NT2/D1 (cell line): ENCODE data around the gene PRKCSH.

Source experiments
- DNase-seq: peaks from one replicate; pipeline ENCODE4 v3.0.0-alpha.2; 2011; ENCODE audit warnings: low read depth, low spot score
- H3K27me3 ChIP-seq: 2 replicates; pipeline ENCODE4 v1.6.0; 2011; ENCODE audit warnings: mild to moderate bottlenecking; ENCODE audit not compliant: insufficient read length, insufficient read depth
- H3K36me3 ChIP-seq: 2 replicates; pipeline ENCODE4 v1.6.1; 2011; ENCODE audit warnings: mild to moderate bottlenecking, low read length, mixed read lengths; ENCODE audit not compliant: insufficient read depth, insufficient read length
- H3K4me1 ChIP-seq: 2 replicates; pipeline ENCODE4 v1.5.1; 2011; ENCODE audit not compliant: insufficient read depth, insufficient read length
- H3K4me3 ChIP-seq: 2 replicates; pipeline ENCODE4 v1.5.1; 2011; ENCODE audit warnings: low read depth; ENCODE audit not compliant: insufficient read length
- H3K9ac ChIP-seq: 2 replicates; pipeline ENCODE4 v1.6.0; 2011; ENCODE audit warnings: low read depth; ENCODE audit not compliant: insufficient read length
- H3K9me3 ChIP-seq: 2 replicates; pipeline ENCODE4 v1.5.1; 2011; ENCODE audit warnings: mild to moderate bottlenecking, low read length; ENCODE audit not compliant: insufficient read depth
- SUZ12 ChIP-seq: IDR thresholded peaks from 2 replicates; pipeline ENCODE4 v1.6.1; 2011; ENCODE audit not compliant: insufficient read length, insufficient read depth; ENCODE audit errors: extremely low read depth
- YY1 ChIP-seq: IDR thresholded peaks from 2 replicates; pipeline ENCODE4 v1.6.1; 2011; ENCODE audit not compliant: insufficient read length, insufficient read depth
- ZNF274 ChIP-seq: IDR thresholded peaks from 2 replicates; pipeline ENCODE4 v1.6.1; 2011; ENCODE audit warnings: mild to moderate bottlenecking, low read depth, low read length

Gene PRKCSH

GRCh38 chr19:11448410-11448809, 13.0 kb downstream of the PRKCSH start:
- no peak for DNase-seq
- peaks cover 74% of the 10 kb centered on the region for H3K36me3 ChIP-seq
- H3K4me1 ChIP-seq = peaks cover 19% of the 10 kb centered on the region
- TF ChIP-seq SUZ12 (no peak), YY1 (no peak), ZNF274 (no peak)
- H3K9me3 ChIP-seq = no peaks in the 10 kb centered on the region
- H3K4me3 ChIP-seq = no peak overlapping the region
- H3K9ac ChIP-seq = peak overlapping the region; percentile 42
- H3K27me3 ChIP-seq = no peaks in the 10 kb centered on the region

DNA sequence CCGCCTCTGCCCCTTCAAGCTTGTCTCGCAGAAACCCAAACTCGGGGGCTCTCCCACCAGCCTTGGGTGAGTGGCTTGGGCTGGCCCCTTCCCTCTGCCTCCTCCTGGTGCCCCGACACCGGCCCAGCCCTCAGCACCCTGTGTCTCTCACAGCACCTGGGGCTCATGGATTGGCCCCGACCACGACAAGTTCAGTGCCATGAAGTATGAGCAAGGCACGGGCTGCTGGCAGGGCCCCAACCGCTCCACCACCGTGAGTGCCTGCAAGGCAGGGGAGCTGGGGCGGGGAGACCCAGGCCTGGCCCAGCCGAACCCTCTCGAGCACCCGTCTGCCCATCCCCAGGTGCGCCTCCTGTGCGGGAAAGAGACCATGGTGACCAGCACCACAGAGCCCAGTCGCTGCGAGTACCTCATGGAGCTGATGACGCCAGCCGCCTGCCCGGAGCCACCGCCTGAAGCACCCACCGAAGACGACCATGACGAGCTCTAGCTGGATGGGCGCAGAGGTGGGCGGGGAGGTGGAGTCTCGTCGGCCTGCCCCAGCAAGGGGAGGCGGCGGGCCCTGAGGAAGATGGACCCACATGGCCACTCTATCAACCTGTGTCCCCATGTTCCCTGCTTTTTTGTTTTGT, 13.6 kb downstream of the PRKCSH start:
- TF ChIP-seq ZNF274 (no peak), YY1 (no peak), SUZ12 (no peak)
- no peaks in the 10 kb centered on the region for H3K9me3 ChIP-seq
- peaks cover 20% of the 10 kb centered on the region for H3K4me1 ChIP-seq
- no peak overlapping the region for H3K9ac ChIP-seq
- peaks cover 68% of the 10 kb centered on the region for H3K36me3 ChIP-seq
- DNase-seq = no peak
- H3K4me3 ChIP-seq = no peak overlapping the region
- H3K27me3 ChIP-seq = no peaks in the 10 kb centered on the region

DNA sequence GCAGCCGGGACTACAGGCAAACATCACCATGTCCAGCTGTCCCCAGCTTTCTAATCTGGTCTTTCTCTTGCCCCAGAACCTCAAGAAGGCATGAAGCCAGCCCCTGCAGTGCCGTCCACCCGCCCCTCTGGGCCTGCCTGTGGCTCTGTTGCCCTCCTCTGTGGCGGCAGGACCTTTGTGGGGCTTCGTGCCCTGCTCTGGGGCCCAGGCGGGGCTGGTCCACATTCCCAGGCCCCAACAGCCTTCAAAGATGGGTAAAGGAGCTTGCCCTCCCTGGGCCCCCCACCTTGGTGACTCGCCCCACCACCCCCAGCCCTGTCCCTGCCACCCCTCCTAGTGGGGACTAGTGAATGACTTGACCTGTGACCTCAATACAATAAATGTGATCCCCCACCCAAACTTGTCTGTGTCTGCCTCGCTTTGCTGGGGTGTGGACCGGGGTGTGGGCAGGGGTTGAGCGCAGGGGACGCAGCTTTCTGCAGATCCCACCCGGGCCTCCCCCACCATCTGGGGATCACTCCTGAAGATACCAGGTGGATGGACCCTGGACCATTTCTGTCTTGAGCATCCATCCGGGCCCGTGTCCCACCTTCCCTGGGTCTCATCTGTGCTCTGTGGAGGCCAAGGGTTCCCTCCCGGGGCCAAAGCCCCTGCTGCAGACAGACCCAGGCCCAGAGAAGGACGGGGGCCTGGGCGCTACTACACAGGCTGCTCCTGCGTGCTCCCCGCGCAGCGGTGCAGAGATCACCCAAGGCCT, 15.3 kb downstream of the PRKCSH start:
- TF ChIP-seq SUZ12 (no peak), ZNF274 (no peak), YY1 (no peak)
- Histone ChIP-seq H3K9me3 (no peaks in the 10 kb centered on the region), H3K27me3 (no peaks in the 10 kb centered on the region)

DNA sequence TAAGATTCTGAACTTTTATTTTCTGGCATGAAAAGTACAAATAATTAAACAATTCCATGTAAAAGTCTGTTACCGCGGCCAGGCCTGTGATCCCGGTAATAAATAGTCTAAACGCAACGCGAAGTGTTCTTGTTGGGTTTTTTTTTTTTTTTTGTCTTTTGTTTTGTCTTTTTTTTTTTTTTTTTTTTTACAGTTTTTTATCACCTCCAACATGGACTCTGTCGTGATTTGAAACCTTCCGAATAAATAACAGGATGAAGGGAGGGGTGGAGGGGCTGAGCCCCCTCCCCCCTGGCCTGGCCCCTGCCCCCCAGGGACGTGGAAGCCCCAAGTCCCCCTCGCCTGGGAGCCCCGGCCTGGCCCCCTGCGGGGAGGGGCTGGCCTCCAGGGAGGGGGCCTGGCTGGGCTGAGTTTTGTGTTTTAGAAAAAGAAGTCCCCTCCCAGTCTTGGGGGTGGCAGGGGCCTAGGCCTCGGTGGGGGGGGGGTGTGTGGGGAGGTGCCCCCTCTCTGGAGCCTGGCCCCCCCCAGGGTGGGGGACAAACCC, 16.0 kb downstream of the PRKCSH start:
- H3K36me3 ChIP-seq = peaks cover 45% of the 10 kb centered on the region
- no peak overlapping the region for H3K4me3 ChIP-seq
- H3K9me3 ChIP-seq = no peaks in the 10 kb centered on the region
- DNase-seq = no peak
- H3K4me1 ChIP-seq = peaks cover 16% of the 10 kb centered on the region
- H3K27me3 ChIP-seq = no peaks in the 10 kb centered on the region
- H3K9ac ChIP-seq = no peak overlapping the region
- TF ChIP-seq ZNF274 (no peak), SUZ12 (no peak), YY1 (no peak)

More for the DNA sequence above, 15.3 kb downstream of the PRKCSH start:
- no peak for DNase-seq
- Histone ChIP-seq H3K36me3 (peaks cover 51% of the 10 kb centered on the region), H3K4me1 (peaks cover 20% of the 10 kb centered on the region), H3K9ac (no peak overlapping the region), H3K4me3 (no peak overlapping the region)

DNA sequence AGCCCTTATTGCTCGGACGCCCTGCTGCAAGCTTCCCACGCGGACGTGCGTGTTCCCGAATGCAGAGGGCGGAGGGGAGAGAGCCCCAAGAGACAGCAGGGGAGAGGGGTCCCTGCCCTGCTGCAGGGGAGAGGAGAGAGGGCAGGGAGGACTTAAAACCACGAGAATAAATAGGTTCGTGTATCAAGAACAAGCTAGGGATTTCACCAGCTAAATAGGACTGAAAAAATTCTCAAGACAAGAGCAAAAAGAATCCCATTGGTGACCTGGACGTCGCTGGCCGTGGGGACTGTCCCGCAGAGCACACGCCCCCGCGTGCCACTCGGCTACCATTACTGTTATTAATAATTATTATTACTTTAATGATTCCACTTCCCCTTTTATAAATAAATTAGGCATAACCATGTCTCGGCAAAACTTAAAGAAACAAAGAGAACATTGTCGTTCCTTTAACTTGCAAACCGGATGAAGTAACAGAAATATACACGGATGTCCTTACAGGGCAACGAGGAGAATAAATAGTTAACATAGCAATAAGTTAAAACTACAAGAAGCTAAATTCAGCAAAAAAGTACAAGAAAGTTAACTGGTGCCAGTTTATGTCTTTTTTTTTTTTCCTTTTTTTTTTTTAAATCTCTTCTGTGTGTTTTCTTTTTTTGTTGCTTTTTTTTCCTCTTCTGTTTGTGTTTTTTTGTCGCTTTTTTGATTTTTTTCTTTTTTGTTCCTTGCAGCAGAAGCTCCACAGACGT, 16.6 kb downstream of the PRKCSH start:
- peaks cover 18% of the 10 kb centered on the region for H3K4me1 ChIP-seq
- TF ChIP-seq ZNF274 (no peak), YY1 (no peak)
- no peak overlapping the region for H3K4me3 ChIP-seq
- no peak overlapping the region for H3K9ac ChIP-seq
- no peaks in the 10 kb centered on the region for H3K9me3 ChIP-seq
- no peaks in the 10 kb centered on the region for H3K27me3 ChIP-seq
- peaks cover 39% of the 10 kb centered on the region for H3K36me3 ChIP-seq
- DNase-seq = no peak

DNA sequence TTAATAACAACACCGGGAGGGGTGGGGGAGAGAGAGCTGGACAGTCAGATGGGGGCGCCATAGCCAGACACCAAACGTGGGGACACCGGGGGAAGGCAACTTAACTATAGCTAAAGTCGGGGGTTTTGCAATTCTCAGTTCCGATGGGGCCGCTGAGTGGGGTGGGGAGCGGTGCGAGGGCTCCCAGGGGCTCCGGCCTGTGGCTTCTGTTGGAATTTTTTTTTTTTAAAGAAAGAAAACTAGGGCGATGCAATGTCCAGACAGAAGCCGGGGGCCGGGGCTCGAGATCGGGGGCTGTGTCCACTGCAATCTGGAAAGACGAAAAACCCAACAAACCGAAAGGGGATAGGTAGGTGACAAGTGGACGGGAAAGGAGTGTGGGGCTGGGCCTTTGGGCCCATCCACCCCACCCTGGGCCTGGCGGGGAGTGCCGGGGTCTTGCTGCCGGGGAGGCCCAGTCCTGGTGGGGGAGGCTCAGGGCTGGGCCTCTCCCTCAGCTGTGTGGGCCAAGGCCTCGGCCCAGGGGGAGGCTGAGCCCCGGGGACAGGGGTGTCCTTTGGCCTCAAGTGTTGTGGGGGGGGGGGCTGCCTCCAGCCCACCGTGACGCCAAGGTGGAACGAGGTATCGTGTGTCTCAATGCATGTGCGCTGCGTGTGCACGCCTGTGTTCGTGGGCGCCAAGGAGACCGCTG, 17.3 kb downstream of the PRKCSH start:
- H3K27me3 ChIP-seq = no peaks in the 10 kb centered on the region
- peaks cover 22% of the 10 kb centered on the region for H3K4me1 ChIP-seq
- peaks cover 32% of the 10 kb centered on the region for H3K36me3 ChIP-seq
- TF ChIP-seq YY1 = no peak
- TF ChIP-seq ZNF274 = no peak
- no peak for TF ChIP-seq SUZ12
- DNase-seq = no peak
- no peaks in the 10 kb centered on the region for H3K9me3 ChIP-seq
- peak overlapping the region; percentile 11 for H3K9ac ChIP-seq
- no peak overlapping the region for H3K4me3 ChIP-seq
